NCI-H2081 treated with DMSO at 0.1 percent for 48 hours (cell line): ENCODE data around the gene LYPD6B.

Source experiments
- DNase-seq: peaks from one replicate; lab custom pipeline; 2025; lab: John Stamatoyannopoulos, UW

LYPD6B gene

GRCh38 chr2:149041482-149041881 lies 3.0 kb downstream of the LYPD6B start:
- DNase-seq, result no peak

GRCh38 chr2:149042881-149043280 lies 4.4 kb downstream of the LYPD6B start:
- no peak for DNase-seq

- DNase-seq, result no peak
Measured at GRCh38 chr2:149044500-149044899, 6.0 kb downstream of the LYPD6B start.

GRCh38 chr2:149047118-149047517 lies 8.6 kb downstream of the LYPD6B start:
- no peak for DNase-seq

GRCh38 chr2:149049142-149049541 lies 10.6 kb downstream of the LYPD6B start:
- no peak for DNase-seq

GRCh38 chr2:149050188-149050587 lies 11.7 kb downstream of the LYPD6B start:
- DNase-seq, result no peak

- DNase-seq, result no peak
Measured at GRCh38 chr2:149055751-149056150, 17.3 kb downstream of the LYPD6B start.

- DNase-seq, result no peak
Measured at GRCh38 chr2:149056541-149057255, 18.2 kb downstream of the LYPD6B start.

- DNase-seq, result no peak
Measured at GRCh38 chr2:149057401-149057800, 18.9 kb downstream of the LYPD6B start.

GRCh38 chr2:149058936-149059335 lies 20.4 kb downstream of the LYPD6B start:
- no peak for DNase-seq

GRCh38 chr2:149059822-149060221 lies 21.3 kb downstream of the LYPD6B start:
- no peak for DNase-seq

- no peak for DNase-seq
Measured at GRCh38 chr2:149061133-149061745, 22.7 kb downstream of the LYPD6B start.

GRCh38 chr2:149062531-149062930 lies 24.0 kb downstream of the LYPD6B start:
- DNase-seq, result no peak

- DNase-seq, result no peak
Measured at GRCh38 chr2:149063177-149063576, 24.7 kb downstream of the LYPD6B start.

- DNase-seq, result no peak
Measured at GRCh38 chr2:149064365-149064841, 25.9 kb downstream of the LYPD6B start.

GRCh38 chr2:149064856-149065630 lies 26.5 kb downstream of the LYPD6B start:
- DNase-seq, result no peak

GRCh38 chr2:149068225-149068995 lies 29.9 kb downstream of the LYPD6B start:
- DNase-seq, result no peak

GRCh38 chr2:149068996-149069888 lies 30.7 kb downstream of the LYPD6B start:
- no peak for DNase-seq

GRCh38 chr2:149070681-149071320 lies 32.3 kb downstream of the LYPD6B start:
- peak; percentile 74 for DNase-seq

- no peak for DNase-seq
Measured at GRCh38 chr2:149075105-149075504, 36.6 kb downstream of the LYPD6B start.

- DNase-seq, result no peak
Measured at GRCh38 chr2:149075853-149076252, 37.4 kb downstream of the LYPD6B start.
